Measurements from ENCODE around the gene AGMO. TPM values are rescaled to one million over a fixed set of nuclear protein-coding genes. Genes with fewer than 3 reads are reported as not detected.

The AGMO gene
- total and polyA plus RNA-seq, 10 of the 15 experiments (the other 5 are each of a cell fraction or from before 2014, with no cell fraction given), result 0.11 to 0.29 TPM; not detected in 8

GRCh38 chr7:15292138-15292537 lies 269.7 kb downstream of the AGMO start (continued):
- no peak for TF ChIP-seq NFYA (IDR thresholded peaks at IDR 0.05; ENCODE audit: borderline replicate concordance, low read depth, low read length)

- FAIRE-seq (no peak), DNase-seq (ENCODE audit: low read depth, low spot score) (no peak), ATAC-seq (no peak)
- Histone ChIP-seq H3K9ac (ENCODE audit: control insufficient read depth, insufficient read depth, low read length) (no peak overlapping the region), H3K4me2 (ENCODE audit: control insufficient read depth, insufficient read depth) (no peak overlapping the region), H3K4me3 (no peak overlapping the region), H3K9me3 (replicated peaks; ENCODE audit: control insufficient read depth, insufficient read depth, low read length) (no peaks in the 10 kb centered on the region), H3K36me3 (ENCODE audit: control insufficient read depth in 2 of 2, insufficient read depth in 2 of 2, low read length in 1 of 2) (no peaks in the 10 kb centered on the region), H3K27ac (ENCODE audit: control insufficient read depth, insufficient read depth) (no peak overlapping the region), H3K79me2 (ENCODE audit: control insufficient read depth, insufficient read depth, low read length) (no peaks in the 10 kb centered on the region), H3K27me3 (replicated peaks in 1 of 2; ENCODE audit: control insufficient read depth in 2 of 2, insufficient read depth in 2 of 2, low read length in 1 of 2) (no peaks in the 10 kb centered on the region), H2AFZ (ENCODE audit: control insufficient read depth, low read depth, low read length) (no peak overlapping the region), H3K4me1 (ENCODE audit: control insufficient read depth, insufficient read depth, low read length) (no peaks in the 10 kb centered on the region), H4K20me1 (ENCODE audit: control insufficient read depth, insufficient read depth) (no peaks in the 10 kb centered on the region)
- CTCF ChIA-PET, result no interaction called here
- RAD21 ChIA-PET (ENCODE audit: unreplicated experiment), result no interaction called here
- WGBS (ENCODE audit: insufficient coverage, insufficient replicate concordance, low lambda C conversion rate, missing lambda C conversion rate), result 20% methylated on average over 6 of the region's 6 CpGs
- POLR2A ChIA-PET, result no interaction called here
- TF ChIP-seq EZH2 (IDR thresholded peaks at IDR 0.05; ENCODE audit: borderline replicate concordance, control insufficient read depth, low read depth, low read length), result no peak
- no peak for TF ChIP-seq FOXK2 (IDR thresholded peaks at IDR 0.05)
- TF ChIP-seq JUNB (IDR thresholded peaks at IDR 0.05), result no peak
- no peak for TF ChIP-seq BCLAF1 (IDR thresholded peaks at IDR 0.05)
- TF ChIP-seq BMI1 (IDR thresholded peaks at IDR 0.05; ENCODE audit: borderline replicate concordance), result no peak
- no peak for TF ChIP-seq RBBP5 (conservative IDR thresholded peaks at IDR 0.05)
- TF ChIP-seq ZBED1 (IDR thresholded peaks at IDR 0.05; ENCODE audit: borderline replicate concordance), result no peak
- no peak for TF ChIP-seq NFYA (IDR thresholded peaks at IDR 0.05; ENCODE audit: borderline replicate concordance, low read depth, low read length)
- TF ChIP-seq HSF1 (IDR thresholded peaks at IDR 0.05; ENCODE audit: low read depth, low read length), result no peak
- SMC1A ChIA-PET (ENCODE audit: uncharacterized antibody, unreplicated experiment), result no interaction called here
- in situ Hi-C loops (cut with MboI), result no loop called here
- BruUV-seq (replicated peaks), result no TSS peak
- intact Hi-C loops (cut with micrococcal nuclease; ENCODE audit: unreplicated experiment), result no loop called here
These were observed 270.1 kb downstream of the AGMO start for GRCh38 chr7:15291699-15292098.

Data from GM12878 (cell line).